PC-3 (cell line): ENCODE data around the gene ABCC9. TPM values are rescaled to one million over a fixed set of nuclear protein-coding genes. Genes with fewer than 3 reads are reported as not detected.

Experiments used
- ATAC-seq: fragments of 200-7000 bp; cut with Tn5 transposase; 2 replicates; pipeline ENCODE4 v1.9.1; 2020; ENCODE audit warnings: mild to moderate bottlenecking, moderate library complexity
- BruUV-seq: library from RNA; stranded (reverse); fragments of 400-500 nt; replicated peaks from 2 replicates; lab custom pipeline; 2021; lab: Mats Ljungman, UMichigan
- CTCF ChIA-PET: fragments of 300-600 bp; sonication (Branson Sonifier 250); formaldehyde crosslinking; loops from one replicate; lab custom pipeline; 2022; ENCODE audit warnings: antibody characterized with exemption; lab: Charles Lee
- POLR2A ChIA-PET: fragments of 300-600 bp; sonication (Branson Sonifier 250); formaldehyde crosslinking; loops from one replicate; lab custom pipeline; 2022; ENCODE audit warnings: antibody characterized with exemption; ENCODE audit not compliant: unreplicated experiment; lab: Charles Lee
- DNase-seq: peaks from one replicate; pipeline ENCODE4 v3.0.0-alpha.2; 2015
- H2AFZ ChIP-seq: fragments of 300-600 bp; sonication (generic); 2 replicates; pipeline ENCODE4 v1.6.0; 2016; ENCODE audit warnings: antibody characterized with exemption, low read length
- H3F3A ChIP-seq: fragments of 300-600 bp; sonication (generic); one replicate; pipeline ENCODE4 v1.6.0; 2017; ENCODE audit warnings: antibody characterized with exemption, low read length, control low read depth, mild to moderate bottlenecking; ENCODE audit not compliant: unreplicated experiment
- H3K27ac ChIP-seq: fragments of 300-600 bp; sonication (generic); 2 replicates; pipeline ENCODE4 v1.5.1; 2016; ENCODE audit warnings: mild to moderate bottlenecking, low read length
- H3K27me3 ChIP-seq: fragments of 300-600 bp; sonication (generic); 2 replicates; pipeline ENCODE4 v1.6.1; 2016; ENCODE audit warnings: low read length, mixed read lengths
- H3K36me3 ChIP-seq: fragments of 300-600 bp; sonication (generic); 2 replicates; pipeline ENCODE4 v1.6.1; 2016; ENCODE audit warnings: low read depth, mixed run types, low read length, mixed read lengths
- H3K4me1 ChIP-seq: fragments of 300-600 bp; sonication (generic); 2 replicates; pipeline ENCODE4 v1.5.1; 2016; ENCODE audit warnings: low read length; ENCODE audit not compliant: insufficient read depth
- H3K4me2 ChIP-seq: fragments of 300-600 bp; sonication (generic); 2 replicates; pipeline ENCODE4 v1.6.0; 2016; ENCODE audit warnings: low read length
- H3K4me3 ChIP-seq: fragments of 300-600 bp; sonication (generic); 2 replicates; pipeline ENCODE4 v1.5.1; 2016; ENCODE audit warnings: mild to moderate bottlenecking, low read length, mixed read lengths
- H3K79me2 ChIP-seq: fragments of 300-600 bp; sonication (generic); 2 replicates; pipeline ENCODE4 v1.6.1; 2017; ENCODE audit warnings: low read length, mixed read lengths
- H3K9ac ChIP-seq: fragments of 300-600 bp; sonication (generic); 2 replicates; pipeline ENCODE4 v1.6.0; 2016; ENCODE audit warnings: mild to moderate bottlenecking, low read length
- H3K9me2 ChIP-seq: fragments of 300-600 bp; sonication (generic); replicated peaks from 2 replicates; pipeline ENCODE4 v1.6.1; 2016; ENCODE audit warnings: mixed run types, low read length, mixed read lengths
- H3K9me3 ChIP-seq: fragments of 300-600 bp; sonication (generic); 2 replicates; pipeline ENCODE4 v1.6.1; 2016; ENCODE audit warnings: low read length, mixed read lengths
- H4K20me1 ChIP-seq: fragments of 300-600 bp; sonication (generic); 2 replicates; pipeline ENCODE4 v1.6.1; 2016; ENCODE audit warnings: low read length, mixed read lengths
- EZH2 ChIP-seq: fragments of 300-600 bp; sonication (generic); IDR thresholded peaks from one replicate; pipeline ENCODE4 v1.6.1; 2017; ENCODE audit warnings: antibody characterized with exemption, mild to moderate bottlenecking, low read length; ENCODE audit not compliant: unreplicated experiment
- EZH2phosphoT487 ChIP-seq: fragments of 300-600 bp; sonication (generic); IDR thresholded peaks from 2 replicates; pipeline ENCODE4 v1.6.1; 2018; ENCODE audit warnings: mild to moderate bottlenecking, antibody characterized with exemption, low read length, borderline replicate concordance
- intact Hi-C: fragments of 100-400 bp; cut with micrococcal nuclease; formaldehyde crosslinking; loops from 2 replicates; pipeline ENCODE4 v1.9.0; 2023
- total RNA-seq: library from RNA; depleted of rRNA; stranded (reverse); fragments of >200 nt; gene quantifications from 2 replicates; pipeline ENCODE4 v1.2.3, GENCODE V29; 2014
- TF ChIP-seq, protein P1 (sequence below): fragments of 300-600 bp; sonication (generic); conservative IDR thresholded peaks from 2 replicates; pipeline ENCODE4 v1.5.1; 2017; ENCODE audit warnings: antibody characterized with exemption, low read depth, mild to moderate bottlenecking, low read length

Gene ABCC9
- total RNA-seq, 1 experiment from 2014 or later: 0.33 TPM

DNA sequence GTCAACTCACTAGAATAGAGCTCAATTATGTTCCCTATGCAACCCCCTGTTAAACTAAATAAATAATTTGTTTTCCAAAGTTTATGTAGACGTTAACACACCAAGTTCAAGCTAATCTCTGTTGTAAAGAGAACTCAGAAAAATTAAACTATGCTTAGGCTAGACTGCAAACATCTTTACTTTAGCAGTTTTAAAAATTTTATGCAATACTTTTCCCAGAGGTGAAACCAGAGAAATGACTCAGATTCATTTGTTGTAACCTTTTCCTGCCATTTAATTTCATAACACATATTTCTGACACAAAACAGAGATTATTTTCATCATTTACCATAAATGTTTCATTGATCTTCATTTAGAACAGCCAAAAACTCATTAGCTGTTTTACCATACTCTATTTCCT, 27.4 kb downstream of the ABCC9 start:
- Histone ChIP-seq H3K9ac (no peak overlapping the region), H4K20me1 (no peaks in the 10 kb centered on the region), H2AFZ (no peak overlapping the region), H3K36me3 (no peaks in the 10 kb centered on the region), H3K27me3 (no peaks in the 10 kb centered on the region), H3K9me3 (no peaks in the 10 kb centered on the region), H3F3A (peaks cover 4% of the 10 kb centered on the region), H3K4me3 (no peak overlapping the region), H3K4me2 (no peak overlapping the region), H3K9me2 (no peaks in the 10 kb centered on the region), H3K27ac (no peak overlapping the region), H3K4me1 (peaks cover 23% of the 10 kb centered on the region), H3K79me2 (no peaks in the 10 kb centered on the region)
- TF ChIP-seq, protein P1, sequence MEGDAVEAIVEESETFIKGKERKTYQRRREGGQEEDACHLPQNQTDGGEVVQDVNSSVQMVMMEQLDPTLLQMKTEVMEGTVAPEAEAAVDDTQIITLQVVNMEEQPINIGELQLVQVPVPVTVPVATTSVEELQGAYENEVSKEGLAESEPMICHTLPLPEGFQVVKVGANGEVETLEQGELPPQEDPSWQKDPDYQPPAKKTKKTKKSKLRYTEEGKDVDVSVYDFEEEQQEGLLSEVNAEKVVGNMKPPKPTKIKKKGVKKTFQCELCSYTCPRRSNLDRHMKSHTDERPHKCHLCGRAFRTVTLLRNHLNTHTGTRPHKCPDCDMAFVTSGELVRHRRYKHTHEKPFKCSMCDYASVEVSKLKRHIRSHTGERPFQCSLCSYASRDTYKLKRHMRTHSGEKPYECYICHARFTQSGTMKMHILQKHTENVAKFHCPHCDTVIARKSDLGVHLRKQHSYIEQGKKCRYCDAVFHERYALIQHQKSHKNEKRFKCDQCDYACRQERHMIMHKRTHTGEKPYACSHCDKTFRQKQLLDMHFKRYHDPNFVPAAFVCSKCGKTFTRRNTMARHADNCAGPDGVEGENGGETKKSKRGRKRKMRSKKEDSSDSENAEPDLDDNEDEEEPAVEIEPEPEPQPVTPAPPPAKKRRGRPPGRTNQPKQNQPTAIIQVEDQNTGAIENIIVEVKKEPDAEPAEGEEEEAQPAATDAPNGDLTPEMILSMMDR: no peak
- TF ChIP-seq EZH2phosphoT487: no peak
- no peak for TF ChIP-seq EZH2
- DNase-seq (no peak), ATAC-seq (no peak)
- no TSS peak for BruUV-seq
- CTCF ChIA-PET: no interaction called here
- POLR2A ChIA-PET: no interaction called here
- intact Hi-C loops: loop anchor here (10.0 kb wide), 1 partner anchor 71 kb away; no protein-coding TSS in a partner anchor

DNA sequence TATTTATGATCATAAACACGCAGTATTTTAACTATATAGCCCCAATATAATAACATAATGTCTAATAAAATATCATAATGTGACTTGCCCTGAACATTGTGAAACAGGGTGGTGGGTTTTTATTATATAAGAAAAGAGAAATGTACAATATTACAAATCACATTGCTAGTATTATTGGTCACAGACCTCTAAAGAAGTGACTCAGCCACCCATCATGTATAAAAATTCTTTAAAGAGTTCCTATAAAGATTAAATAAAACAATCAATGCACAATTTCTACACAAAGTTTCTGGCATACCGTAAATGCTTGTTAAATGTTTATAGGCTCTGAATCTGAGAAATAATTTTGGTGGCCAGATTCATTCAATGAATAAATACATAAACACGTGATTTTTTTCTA, 28.9 kb downstream of the ABCC9 start:
- Histone ChIP-seq H3K27ac (peak overlapping the region; percentile 64), H3K9ac (no peak overlapping the region), H3K9me3 (no peaks in the 10 kb centered on the region), H4K20me1 (no peaks in the 10 kb centered on the region), H3K79me2 (no peaks in the 10 kb centered on the region), H3F3A (peaks cover 4% of the 10 kb centered on the region), H3K36me3 (no peaks in the 10 kb centered on the region), H3K27me3 (no peaks in the 10 kb centered on the region), H3K4me1 (peaks cover 23% of the 10 kb centered on the region), H3K4me2 (peak overlapping the region; percentile 76), H3K4me3 (no peak overlapping the region), H2AFZ (no peak overlapping the region), H3K9me2 (no peaks in the 10 kb centered on the region)
- ChIA-PET CTCF (no interaction called here), POLR2A (interaction anchor here (1.0 kb wide), 1 partner anchor 214 kb away, joined by 3 read pairs; no protein-coding TSS in a partner anchor)
- TF ChIP-seq EZH2phosphoT487 (no peak), EZH2 (no peak)
- TF ChIP-seq, protein P1: no peak
- DNase-seq: peak; percentile 88
- peak; percentile 82 for ATAC-seq
- intact Hi-C loops: loop anchor here (1.0 to 10.0 kb wide), 2 partner anchors 72 to 203 kb away; no protein-coding TSS in a partner anchor
- no TSS peak for BruUV-seq

DNA sequence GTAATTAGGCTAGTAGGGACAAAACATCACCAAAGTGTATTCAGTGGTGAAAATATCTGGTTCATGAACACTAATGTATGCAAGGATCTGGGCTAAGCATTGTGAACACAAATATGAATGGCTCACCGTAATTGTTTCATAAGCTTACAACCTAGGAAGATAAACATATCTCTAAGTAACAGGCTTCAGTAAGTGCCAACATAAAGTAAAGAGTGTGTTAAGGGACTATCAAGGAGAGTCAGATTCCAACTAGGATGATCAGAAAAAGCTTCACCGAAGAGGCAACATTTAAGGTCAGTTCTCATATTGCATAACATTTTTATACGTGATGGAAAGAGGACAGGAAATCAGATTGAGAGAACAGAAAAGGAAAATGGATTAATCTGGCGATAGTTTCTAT, 29.4 kb downstream of the ABCC9 start:
- DNase-seq: peak; percentile 40

More for the DNA sequence above, 29.4 kb downstream of the ABCC9 start:
- POLR2A ChIA-PET: interaction anchor here (1.0 kb wide), 1 partner anchor 214 kb away, joined by 3 read pairs; no protein-coding TSS in a partner anchor
- H3K4me2 ChIP-seq: peak overlapping the region; percentile 76
- no peaks in the 10 kb centered on the region for H3K9me2 ChIP-seq
- H3K4me1 ChIP-seq: peaks cover 23% of the 10 kb centered on the region
- H4K20me1 ChIP-seq: no peaks in the 10 kb centered on the region
- H3K79me2 ChIP-seq: no peaks in the 10 kb centered on the region
- no TSS peak for BruUV-seq
- peak overlapping the region; percentile 12; the same call in 1 of the 2 replicates for H3K9ac ChIP-seq
- peak overlapping the region; percentile 49 for H3K4me3 ChIP-seq
- no peaks in the 10 kb centered on the region for H3K27me3 ChIP-seq
- H2AFZ ChIP-seq: no peak overlapping the region
- intact Hi-C loops: loop anchor here (1.0 to 10.0 kb wide), 2 partner anchors 73 to 203 kb away; no protein-coding TSS in a partner anchor
- H3K9me3 ChIP-seq: no peaks in the 10 kb centered on the region
- no peak for TF ChIP-seq EZH2
- TF ChIP-seq, protein P1: no peak
- no peak for TF ChIP-seq EZH2phosphoT487
- H3K27ac ChIP-seq: peak overlapping the region; percentile 64
- ATAC-seq: peak; percentile 80
- H3F3A ChIP-seq: peaks cover 4% of the 10 kb centered on the region
- H3K36me3 ChIP-seq: no peaks in the 10 kb centered on the region
- CTCF ChIA-PET: no interaction called here
